ENCODE data around the gene KLHL5. TPM values are rescaled to one million over a fixed set of nuclear protein-coding genes. Genes with fewer than 3 reads are reported as not detected.
"Not testable (repeated sequence)": the region's sequence is repeated elsewhere in the genome, so short reads cannot be mapped to it uniquely, and the experiment has no call there.

Gene KLHL5, protein sequence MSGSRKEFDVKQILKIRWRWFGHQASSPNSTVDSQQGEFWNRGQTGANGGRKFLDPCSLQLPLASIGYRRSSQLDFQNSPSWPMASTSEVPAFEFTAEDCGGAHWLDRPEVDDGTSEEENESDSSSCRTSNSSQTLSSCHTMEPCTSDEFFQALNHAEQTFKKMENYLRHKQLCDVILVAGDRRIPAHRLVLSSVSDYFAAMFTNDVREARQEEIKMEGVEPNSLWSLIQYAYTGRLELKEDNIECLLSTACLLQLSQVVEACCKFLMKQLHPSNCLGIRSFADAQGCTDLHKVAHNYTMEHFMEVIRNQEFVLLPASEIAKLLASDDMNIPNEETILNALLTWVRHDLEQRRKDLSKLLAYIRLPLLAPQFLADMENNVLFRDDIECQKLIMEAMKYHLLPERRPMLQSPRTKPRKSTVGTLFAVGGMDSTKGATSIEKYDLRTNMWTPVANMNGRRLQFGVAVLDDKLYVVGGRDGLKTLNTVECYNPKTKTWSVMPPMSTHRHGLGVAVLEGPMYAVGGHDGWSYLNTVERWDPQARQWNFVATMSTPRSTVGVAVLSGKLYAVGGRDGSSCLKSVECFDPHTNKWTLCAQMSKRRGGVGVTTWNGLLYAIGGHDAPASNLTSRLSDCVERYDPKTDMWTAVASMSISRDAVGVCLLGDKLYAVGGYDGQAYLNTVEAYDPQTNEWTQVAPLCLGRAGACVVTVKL
- 15.4 TPM for polyA plus RNA-seq (ENCODE audit: insufficient read length)

DNA sequence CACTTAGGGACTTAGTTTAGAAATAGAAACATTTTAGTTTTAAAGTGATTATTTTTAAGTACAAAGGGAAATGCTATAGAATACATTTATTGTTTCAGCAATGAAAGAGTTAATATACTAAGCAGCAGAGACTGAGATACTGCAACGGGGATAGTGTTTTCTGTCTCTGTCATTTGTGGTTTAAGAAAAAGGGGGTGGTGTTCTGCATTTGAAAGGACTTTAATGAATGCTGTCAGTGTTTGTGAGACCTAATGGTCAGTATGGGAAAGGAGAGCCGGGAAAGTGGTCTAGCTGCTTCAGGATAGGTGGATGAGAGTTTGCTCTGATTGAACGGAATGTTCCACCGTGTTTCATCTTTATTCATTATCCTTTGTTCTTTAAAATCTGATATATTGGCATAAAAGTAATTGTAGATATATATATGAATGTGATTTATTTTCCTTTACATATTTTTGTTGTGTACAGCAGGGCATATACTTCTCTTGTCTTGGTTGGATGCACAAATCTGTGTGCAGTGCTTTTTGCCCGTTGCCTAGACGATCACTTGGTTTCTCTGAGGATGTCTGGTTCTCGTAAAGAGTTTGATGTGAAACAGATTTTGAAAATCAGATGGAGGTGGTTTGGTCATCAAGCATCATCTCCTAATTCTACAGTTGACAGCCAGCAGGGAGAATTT lies at the start of gene KLHL5:
Gene KLHL5, plus strand, starts transcription at position 139 of the 676 bp plus-strand sequence. Its CDS starts 421 bp downstream, at position 560.
- no peak for DNase-seq (ENCODE audit: low read depth)

DNA sequence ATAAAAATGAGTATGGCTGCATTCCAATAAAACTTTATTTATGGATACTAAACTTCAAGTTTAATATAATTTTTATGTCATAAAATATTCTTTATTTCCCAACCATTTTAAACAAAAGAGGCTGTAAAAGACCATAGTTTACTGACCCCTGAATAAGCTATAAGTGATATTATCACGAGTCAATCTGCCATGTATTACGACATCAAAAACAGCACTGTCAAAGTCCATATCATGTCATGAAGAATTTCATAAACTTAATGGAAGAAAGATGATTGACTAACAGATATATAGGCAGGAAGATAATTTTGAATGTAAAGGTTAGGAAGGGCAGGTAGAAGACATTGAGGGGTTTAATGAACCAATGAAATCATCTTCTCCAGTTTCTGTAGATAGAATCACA lies 48.0 kb upstream of the KLHL5 start:
- no peak for DNase-seq (ENCODE audit: low read depth)

DNA sequence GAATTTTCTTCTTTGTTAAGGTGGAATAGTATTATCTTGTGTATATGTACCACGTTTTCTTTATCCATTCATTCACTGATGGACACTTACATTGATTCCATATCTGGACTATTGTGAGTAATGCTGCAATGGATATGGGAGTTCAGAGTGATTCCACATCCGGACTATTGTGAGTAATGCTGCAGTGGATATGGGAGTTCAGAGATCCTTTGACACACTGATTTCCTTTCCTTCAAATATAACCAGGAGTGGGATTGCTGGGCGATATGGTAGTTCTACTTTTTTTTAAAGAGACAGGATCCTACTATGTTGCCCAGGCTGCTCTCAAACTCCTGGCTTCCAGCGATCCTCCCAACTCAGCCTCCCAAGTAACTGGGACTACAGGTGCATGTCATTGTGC lies 41.9 kb upstream of the KLHL5 start:
- DNase-seq (ENCODE audit: low read depth): no peak

DNA sequence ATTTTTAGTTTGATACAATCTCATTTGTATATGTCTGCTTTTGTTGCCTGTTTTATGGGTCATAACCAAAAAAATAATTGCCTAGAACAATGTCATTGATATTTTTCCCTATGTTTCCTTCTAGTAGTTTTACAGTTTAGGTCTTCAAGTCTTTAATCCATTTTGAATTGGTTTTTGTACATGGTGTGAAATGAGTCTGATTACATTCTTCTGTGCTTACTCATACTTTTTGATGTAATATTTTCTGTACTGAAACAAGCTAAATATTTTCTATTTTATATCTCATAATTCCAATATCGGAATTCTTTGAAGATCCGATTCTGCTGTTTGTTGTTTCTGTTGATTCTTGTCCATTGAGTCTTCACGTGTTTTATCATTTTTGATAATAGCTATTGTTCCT lies 40.4 kb upstream of the KLHL5 start:
- DNase-seq (ENCODE audit: low read depth): no peak

DNA sequence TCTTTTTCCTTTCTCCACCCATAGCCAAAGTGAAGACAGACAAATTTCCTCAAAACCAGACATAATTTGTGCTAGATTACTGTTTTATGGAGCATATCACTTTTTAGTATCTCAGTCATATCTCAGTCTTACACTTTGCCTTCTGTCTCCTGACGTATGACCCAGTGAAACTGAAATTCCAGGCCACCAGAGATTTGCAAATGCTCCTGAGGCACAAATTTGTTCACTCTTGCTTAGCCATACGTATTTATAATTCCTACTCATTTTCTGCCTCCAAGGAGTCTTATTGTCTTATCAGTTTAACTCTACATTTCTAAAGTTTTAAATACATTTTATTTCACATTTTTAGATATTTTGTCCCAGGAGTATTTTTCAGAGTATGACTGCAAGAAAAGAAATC lies 39.8 kb upstream of the KLHL5 start:
- no peak for DNase-seq (ENCODE audit: low read depth)

DNA sequence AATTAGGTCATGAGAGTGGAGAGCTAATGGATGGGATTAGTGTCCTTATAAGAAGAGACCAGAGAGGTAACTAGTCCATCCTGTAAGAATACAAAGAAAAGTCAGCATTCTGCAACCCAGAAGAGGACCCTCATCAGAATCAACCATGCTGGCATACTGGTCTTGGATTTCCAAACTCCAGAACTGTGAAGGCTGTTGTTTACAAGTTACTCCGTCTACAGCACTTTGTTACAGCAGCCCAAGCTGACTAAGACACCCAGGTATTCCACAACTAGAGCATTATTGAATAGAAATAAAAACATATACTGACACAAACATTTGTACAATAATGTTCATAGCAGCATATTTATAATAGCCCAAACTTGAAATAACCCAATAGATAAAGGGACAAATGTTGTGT lies 39.0 kb upstream of the KLHL5 start:
- DNase-seq (ENCODE audit: low read depth): no peak

DNA sequence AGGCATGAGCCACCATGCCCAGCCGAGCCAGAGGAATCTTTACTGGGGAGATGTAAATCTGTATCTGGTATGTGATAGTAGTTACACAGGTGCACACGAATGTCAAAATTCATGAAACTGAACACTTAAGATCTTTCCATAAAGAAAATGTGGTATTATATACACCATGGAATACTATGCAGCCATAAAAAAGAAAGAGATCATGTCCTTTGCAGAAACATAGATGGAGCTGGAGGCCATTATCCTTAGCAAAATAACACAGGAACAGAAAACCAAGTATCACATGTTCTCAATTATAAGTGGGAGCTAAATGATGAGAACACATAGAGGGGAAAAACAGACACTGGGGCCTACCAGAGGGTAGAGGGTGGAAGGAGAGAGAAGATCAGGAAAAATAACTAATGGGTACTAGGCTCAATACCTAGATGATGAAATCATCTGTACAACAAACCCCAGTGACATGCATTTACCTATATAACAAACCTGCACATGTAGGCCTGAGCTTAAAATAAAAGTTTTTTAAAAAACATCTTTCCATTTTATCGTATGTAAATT lies 37.6 kb upstream of the KLHL5 start:
- DNase-seq (ENCODE audit: low read depth): no peak

DNA sequence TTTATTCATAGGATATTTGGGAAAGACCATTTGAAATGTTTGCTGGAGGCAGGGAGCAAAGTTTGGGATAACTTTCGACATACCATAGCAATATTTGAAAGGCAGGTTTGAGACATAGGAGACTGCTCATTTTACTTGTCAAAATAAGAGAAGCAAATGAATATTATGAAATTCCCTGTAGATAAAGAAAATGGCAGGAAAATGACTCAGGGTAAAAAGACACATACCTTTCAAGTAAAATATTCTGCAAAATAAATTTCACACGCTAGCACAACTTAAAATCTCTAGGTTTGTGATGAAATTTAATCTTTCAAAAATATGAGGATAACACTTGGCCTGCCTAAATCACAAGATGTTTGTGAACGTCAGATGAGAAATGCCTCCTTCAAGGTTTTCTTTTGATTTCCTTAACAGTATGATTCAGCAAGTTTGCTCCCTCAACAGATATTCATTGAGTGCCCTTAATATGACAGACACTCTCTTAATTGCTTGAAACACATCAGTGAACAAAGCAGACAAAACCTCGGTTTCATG lies 36.4 kb upstream of the KLHL5 start:
- DNase-seq (ENCODE audit: low read depth): no peak

DNA sequence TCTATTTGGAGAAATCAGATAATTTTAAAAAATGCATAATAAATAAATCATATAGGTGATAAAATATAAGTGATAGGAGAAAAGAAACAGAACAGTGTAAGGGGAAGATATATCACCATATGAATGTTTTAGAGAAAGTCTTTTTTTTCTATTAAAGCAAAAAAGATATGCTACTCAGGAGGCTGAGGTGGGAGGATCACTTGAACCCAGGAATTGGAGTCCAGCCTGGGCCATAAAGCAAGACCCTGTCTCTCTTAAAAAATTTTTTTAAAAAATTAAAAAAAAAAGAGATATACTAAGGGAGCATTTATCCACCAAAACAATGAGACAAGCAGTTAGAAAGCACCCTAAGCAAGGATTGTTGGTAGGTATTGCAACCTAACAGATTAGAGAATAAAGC lies 35.9 kb upstream of the KLHL5 start:
- DNase-seq (ENCODE audit: low read depth): no peak

DNA sequence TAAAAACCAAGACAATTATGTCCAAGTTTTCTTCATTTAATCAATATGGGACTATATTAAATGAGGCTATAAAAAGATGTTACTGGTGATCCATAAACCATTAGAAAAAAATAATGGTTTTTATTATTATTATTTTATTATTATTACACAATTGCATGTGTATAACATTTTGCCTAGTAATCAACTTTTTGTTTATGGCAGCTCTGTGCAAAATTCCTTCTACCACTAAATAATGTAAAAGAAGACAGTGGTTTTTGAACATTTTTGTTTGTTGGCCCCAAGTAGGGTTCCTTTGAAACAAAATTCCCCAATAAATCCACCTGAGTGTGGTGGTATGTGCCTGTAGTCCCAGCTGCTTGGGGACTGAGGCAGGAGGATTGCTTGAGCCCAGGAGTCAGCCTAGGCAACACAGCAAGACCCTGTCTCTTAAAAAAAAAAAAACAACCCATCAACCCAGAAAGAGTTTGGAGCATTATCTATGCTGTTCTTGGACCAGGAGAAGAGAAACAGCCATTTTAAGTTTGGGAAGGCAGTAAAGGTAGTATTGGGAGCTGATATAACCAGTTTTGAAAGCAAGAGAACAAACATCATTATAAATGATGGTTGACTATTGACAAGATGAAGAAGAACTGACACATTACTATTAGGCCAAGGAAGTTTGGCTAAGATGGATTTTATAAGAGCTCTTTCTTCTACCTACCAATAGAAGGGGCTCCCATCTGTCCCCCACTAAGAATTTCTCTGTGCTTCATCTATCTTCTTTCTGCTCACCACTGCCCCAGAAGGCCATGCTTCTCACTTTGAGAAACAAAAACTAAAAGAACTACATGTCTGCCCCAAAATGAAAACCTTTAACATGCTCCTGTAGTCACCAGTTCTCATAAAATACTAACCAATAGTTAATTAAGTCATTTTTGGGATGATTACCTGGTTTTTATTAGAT lies 32.0 kb upstream of the KLHL5 start:
- no peak for DNase-seq (ENCODE audit: low read depth)

DNA sequence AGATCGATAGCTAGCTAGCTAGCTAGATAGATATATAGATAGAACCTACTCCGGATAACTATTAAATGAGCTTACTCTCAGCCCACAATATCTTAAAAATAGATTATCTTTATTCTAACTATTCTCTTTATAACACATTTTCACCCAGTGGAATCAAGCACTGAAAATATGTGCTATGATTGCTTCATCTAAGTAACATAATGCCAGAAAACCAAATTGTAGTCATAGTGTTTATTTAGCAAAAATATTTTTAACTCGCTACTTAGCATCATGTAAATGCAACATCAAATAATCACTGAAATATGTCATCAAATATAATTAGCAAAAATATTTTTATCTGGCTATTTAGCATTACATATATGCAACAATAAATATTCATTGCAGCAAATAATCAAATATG lies 31.3 kb upstream of the KLHL5 start:
- DNase-seq (ENCODE audit: low read depth): no peak

DNA sequence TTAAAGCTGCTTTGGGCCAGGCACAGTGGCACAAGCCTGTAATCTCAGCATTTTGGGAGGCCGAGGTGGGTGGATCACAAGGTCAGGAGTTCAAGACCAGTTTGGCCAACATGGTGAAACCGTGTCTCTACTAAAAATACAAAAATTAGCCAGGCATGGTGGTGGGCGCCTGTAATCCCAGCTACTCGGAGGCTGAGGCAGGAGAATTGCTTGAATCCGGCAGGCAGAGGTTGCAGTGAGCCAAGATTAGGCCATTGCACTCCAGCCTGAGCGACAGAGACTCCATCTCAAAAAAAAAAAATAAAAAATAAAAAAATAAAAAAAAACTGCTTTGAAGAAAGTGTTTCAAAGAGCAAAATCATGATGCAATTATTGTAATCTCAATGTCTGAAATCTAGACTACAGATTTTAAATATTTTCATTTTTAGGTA lies 30.4 kb upstream of the KLHL5 start:
- not testable (repeated sequence) for DNase-seq (ENCODE audit: low read depth)

DNA sequence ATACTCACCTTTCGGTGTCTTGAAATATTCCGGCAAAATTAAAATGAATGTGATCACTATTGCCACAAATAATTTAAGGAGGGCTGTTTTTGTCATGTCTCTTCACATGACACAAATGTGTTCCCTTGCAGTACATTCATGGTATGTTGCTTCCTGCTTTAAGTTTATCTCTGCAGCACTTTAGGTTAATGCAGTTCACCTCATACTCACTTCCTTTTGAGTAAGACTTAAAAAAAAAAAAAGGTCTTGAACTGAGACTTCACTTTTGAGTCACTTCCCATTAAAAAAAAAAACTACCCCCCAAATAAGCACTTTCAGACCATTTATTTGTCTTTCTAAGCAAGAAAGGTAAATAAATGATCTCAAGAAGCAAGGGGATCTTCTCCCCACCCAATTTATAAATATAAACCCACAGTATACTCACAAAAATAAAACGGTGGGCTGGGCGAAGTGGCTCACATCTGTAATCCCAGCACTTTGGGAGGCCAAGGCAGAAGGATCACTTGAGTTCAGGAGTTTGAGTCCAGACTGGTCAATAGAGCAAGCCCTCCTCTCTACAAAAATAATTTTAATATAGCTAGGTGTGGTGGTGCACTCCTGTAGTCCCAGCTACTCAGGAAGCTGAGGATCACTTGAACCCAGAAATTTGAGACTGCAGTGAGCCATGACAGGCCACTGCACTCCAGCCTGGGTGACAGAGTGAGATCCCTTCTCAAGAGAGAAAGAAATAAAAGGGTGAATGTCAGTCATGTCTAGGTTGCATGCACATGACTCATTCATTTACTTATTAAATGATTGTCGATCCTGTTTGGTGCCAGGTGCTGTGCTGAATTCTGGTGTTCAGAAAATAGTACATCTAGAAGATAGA lies 29.6 kb upstream of the KLHL5 start, which contains the start of gene TMEM156:
Gene TMEM156, minus strand, starts transcription at position 192 of the 868 bp plus-strand sequence. Its CDS starts 96 bp downstream, at position 96.
- DNase-seq (ENCODE audit: low read depth): no peak

DNA sequence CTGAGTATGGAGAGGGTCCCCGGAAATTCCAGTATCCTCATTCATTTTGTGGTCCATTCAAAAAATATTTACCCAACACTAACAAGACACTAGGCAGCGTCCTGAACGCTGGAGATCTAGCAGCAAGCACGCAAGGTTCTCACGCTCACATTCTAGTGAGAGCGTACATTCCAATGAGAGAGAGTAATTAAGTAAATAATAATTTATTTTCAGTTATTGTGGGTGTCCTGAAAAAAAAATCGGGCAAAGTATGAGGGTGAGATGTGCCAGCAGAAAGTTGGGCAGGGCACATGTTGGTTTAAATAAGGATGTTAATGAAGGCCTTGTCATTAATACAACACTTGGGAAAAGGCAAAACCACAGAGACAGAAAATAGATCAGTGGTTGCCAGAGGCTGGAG lies 25.9 kb upstream of the KLHL5 start:
- no peak for DNase-seq (ENCODE audit: low read depth)

DNA sequence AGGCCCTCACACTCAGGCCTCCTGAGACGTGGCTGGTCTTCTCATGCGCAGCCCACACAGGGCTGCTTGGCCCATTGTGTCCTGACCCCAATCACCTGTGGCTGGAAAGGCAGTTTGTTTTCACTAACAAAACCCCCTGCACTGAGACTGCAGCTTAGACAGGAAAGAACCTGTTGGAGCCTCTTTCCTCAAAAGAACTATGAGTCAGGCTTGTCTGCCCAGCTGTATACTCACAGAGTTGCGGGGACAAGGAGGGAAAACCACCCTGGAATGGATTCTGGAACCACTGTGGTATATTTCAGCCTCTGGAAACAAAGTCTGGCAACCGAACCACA lies 24.6 kb upstream of the KLHL5 start:
- DNase-seq (ENCODE audit: low read depth): no peak

DNA sequence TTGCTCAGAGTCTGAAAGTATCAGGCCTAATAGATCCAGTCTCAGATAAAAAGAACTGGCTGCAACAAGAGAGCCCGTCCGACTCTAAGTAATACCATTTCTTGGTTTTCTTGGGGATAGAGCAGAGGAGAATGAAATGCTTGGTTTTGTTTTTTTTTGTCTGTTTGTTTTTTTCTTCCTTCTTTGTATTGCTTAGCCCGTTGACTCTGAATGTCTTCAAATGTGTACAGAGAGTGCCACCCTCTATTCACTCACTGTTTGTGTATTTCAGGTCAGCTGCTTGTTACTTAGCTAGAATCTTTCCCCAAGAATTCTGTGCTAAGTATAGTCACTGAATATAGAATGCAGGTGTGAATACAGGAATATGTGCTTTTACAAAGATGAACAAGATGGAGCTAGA lies 24.1 kb upstream of the KLHL5 start:
- DNase-seq (ENCODE audit: low read depth): no peak

DNA sequence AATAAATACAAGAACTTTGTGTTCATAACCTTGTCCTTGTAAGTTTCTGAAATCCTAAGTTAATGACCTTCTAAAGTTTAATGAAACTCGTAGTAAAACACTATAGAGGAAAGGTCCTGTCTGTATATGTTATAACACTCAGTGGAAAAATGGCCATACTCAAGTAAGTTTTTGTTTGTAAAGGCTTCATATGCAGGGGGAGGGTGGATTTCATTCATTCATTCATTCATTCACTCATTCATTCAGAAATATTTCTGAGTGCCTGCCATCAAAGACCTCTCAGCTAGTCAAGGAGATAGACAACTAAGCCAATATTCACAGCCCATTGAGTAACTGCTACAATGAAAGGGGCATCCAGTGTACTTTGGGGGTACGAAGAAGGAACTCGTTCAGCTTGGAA lies 22.9 kb upstream of the KLHL5 start:
- DNase-seq (ENCODE audit: low read depth): no peak

DNA sequence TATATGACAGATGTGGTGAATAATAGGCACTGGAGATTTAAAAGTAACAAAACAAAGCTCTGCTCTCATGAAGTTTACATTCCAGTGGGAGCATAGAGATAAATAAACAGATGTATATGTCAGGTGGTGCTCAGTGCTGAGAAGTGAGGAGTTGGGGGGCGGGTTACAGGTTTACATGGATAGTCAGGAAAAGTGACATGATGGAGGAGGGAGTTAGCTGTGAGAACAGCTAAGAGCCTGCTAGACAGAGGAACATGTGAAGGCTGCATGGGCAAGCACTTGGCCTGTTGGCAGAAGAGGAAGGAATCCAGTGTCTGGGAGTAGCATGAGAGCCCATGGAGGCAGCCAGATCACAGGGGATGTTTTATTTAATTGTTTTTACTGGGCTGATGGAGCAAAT lies 19.7 kb upstream of the KLHL5 start:
- DNase-seq (ENCODE audit: low read depth): no peak

DNA sequence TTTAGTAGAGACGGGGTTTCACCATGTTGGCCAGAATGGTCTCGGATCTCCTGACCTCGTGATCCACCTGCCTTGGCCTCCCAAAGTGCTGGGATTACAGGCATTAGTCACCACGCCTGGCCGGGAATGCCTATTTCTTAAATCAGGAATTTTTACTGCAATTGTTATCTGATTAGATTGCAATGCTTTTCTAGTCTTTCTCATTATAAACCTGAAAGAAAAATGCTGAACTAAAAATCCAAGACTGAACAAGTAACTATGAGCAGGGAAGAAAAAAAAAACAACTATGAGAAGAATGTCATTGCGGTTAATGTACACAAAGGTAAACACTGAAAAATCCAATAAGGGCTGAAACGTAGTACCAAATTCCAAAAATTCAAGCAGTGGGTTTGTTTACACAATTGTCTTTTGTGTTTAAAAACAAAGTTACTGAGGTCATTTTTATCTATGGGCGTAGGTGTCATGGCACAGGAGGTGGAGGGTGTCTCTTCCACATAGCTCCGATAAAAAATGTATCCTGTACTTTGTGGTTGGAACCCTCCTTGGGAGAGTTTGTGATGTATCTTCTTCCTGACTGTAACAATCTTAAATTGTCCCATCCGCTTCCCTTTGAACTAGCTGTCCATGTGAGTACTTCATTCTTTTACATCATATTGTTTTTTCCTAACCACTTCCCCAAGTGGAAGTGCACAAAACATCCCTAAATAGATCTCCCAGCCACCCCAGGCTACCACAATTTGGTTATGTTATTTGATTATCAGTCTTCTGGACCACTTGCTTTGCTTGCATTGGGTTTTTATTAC lies 18.8 kb upstream of the KLHL5 start:
- DNase-seq (ENCODE audit: low read depth): no peak

All from forelimb muscle (tissue), 1 donor.